ENCODE data around the gene PHACTR1.

GRCh38 chr6:12891595-12891994, 175.0 kb downstream of the PHACTR1 start:
- TF ChIP-seq POLR2AphosphoS5 (IDR thresholded peaks at IDR 0.05; ENCODE audit: low read depth, low read length) (no peak), FOXM1 (IDR thresholded peaks at IDR 0.05; ENCODE audit: low read depth) (no peak), CTCF (IDR thresholded peaks at IDR 0.05) (no peak), TCF12 (IDR thresholded peaks at IDR 0.05) (no peak), RFX5 (IDR thresholded peaks at IDR 0.05; ENCODE audit: low read length) (no peak)

All from SK-N-SH (cell line).